Mesendoderm (in vitro differentiated cells): ENCODE measurements around the gene FAM177A1.

Experiments
- DNase-seq: peaks from one replicate; pipeline ENCODE4 v3.0.0; 2013
- H2AK5ac ChIP-seq: 2 replicates; pipeline ENCODE4 v1.6.1; 2013; ENCODE audit warnings: low read length, inconsistent platforms
- H2BK120ac ChIP-seq: 2 replicates; pipeline ENCODE4 v1.6.1; 2013; ENCODE audit warnings: low read depth, mild to moderate bottlenecking, low read length, moderate library complexity, mixed read lengths
- H2BK15ac ChIP-seq: replicated peaks from 2 replicates; pipeline ENCODE4 v1.6.1; 2013; ENCODE audit warnings: low read depth, mild to moderate bottlenecking, moderate library complexity
- H2BK5ac ChIP-seq: 2 replicates; pipeline ENCODE4 v1.6.1; 2013; ENCODE audit warnings: low read length, inconsistent platforms
- H3K18ac ChIP-seq: 2 replicates; pipeline ENCODE4 v1.6.1; 2013; ENCODE audit warnings: mild to moderate bottlenecking, low read length, mixed read lengths
- H3K23ac ChIP-seq: one replicate; pipeline ENCODE4 v1.6.1; 2013; ENCODE audit warnings: low read length
- H3K27ac ChIP-seq: 2 replicates; pipeline ENCODE4 v1.5.1; 2013; ENCODE audit warnings: low read depth, mild to moderate bottlenecking, inconsistent platforms, low read length, moderate library complexity
- H3K27me3 ChIP-seq: 2 replicates; pipeline ENCODE4 v1.6.1; 2013; ENCODE audit warnings: low read length, control low read depth, mild to moderate bottlenecking, inconsistent platforms; ENCODE audit not compliant: insufficient read depth, poor library complexity
- H3K36me3 ChIP-seq: 2 replicates; pipeline ENCODE4 v1.6.1; 2013; ENCODE audit warnings: low read length, inconsistent platforms; ENCODE audit not compliant: control insufficient read depth, insufficient read depth
- H3K4ac ChIP-seq: one replicate; pipeline ENCODE4 v1.6.1; 2013; ENCODE audit warnings: low read depth, mild to moderate bottlenecking, low read length, moderate library complexity
- H3K4me1 ChIP-seq: 2 replicates; pipeline ENCODE4 v1.6.1; 2013; ENCODE audit warnings: low read depth, low read length, inconsistent platforms; ENCODE audit not compliant: control insufficient read depth
- H3K4me2 ChIP-seq: 2 replicates; pipeline ENCODE4 v1.6.1; 2013; ENCODE audit warnings: low read length
- H3K4me3 ChIP-seq: 2 replicates; pipeline ENCODE4 v1.5.1; 2013; ENCODE audit warnings: mild to moderate bottlenecking, low read length
- H3K56ac ChIP-seq: one replicate; pipeline ENCODE4 v1.6.1; 2013; ENCODE audit warnings: low read length
- H3K79me1 ChIP-seq: 2 replicates; pipeline ENCODE4 v1.6.1; 2013; ENCODE audit warnings: low read length, inconsistent platforms
- H3K79me2 ChIP-seq: 2 replicates; pipeline ENCODE4 v1.6.1; 2013; ENCODE audit warnings: mild to moderate bottlenecking, low read length; ENCODE audit not compliant: control insufficient read depth, insufficient read depth
- H3K9ac ChIP-seq: 2 replicates; pipeline ENCODE4 v1.6.1; 2013; ENCODE audit warnings: low read length, inconsistent platforms
- H4K5ac ChIP-seq: one replicate; pipeline ENCODE4 v1.6.1; 2013; ENCODE audit warnings: low read length
- H4K8ac ChIP-seq: one replicate; pipeline ENCODE4 v1.6.1; 2013; ENCODE audit warnings: low read depth, mild to moderate bottlenecking, control low read depth, low read length, moderate library complexity
- WGBS: extraction: QIAGEN DNeasy Blood & Tissue Kit; methylation state at CpG from one replicate; pipeline ENCODE4 v1.1.7; 2013; ENCODE audit warnings: low lambda C conversion rate, missing lambda C conversion rate; ENCODE audit not compliant: insufficient coverage; ENCODE audit errors: extremely low coverage; 5-methylcytosine and 5-hydroxymethylcytosine counted together

FAM177A1 gene

DNA sequence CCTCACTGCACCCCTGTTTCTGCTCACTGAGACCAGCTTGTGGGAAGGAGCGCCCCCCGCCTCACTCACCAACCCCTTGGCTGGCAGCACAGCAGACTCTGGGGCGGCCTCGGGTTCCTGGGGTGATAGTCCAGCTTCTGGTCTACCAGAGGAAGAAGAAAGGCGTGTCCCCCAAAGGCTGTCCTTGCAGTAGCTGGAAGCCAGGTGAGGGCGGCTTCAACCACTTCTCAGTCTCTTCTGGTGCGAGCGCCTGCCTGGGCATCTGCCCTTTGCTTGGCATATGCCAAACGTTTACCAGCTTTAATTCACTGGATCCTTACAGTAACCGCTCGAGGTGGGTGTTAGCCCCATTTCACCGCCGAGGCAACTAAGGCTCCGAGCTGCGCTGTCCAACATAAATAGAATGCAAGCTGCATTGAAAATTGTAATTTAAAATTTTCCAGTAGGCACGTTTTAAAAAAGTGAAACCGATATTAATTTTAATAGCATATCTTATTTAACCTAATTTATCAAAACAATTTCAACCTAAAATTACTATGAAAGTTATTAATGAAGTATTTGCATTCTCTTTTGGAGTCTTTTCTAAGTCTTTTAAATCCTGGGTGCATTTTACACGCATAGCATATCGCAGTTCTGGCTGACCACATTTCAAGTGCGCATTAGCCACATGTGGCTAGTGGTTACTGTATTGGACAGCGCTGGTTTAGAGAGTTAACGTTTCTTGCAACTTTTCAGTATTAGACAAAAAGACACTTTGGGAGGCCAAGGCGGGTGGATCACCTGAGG, 872 bp downstream of the FAM177A1 start:
- H3K27ac ChIP-seq: peak overlapping the region; percentile 74
- H3K79me2 ChIP-seq: peaks cover 8% of the 10 kb centered on the region
- peaks cover 4% of the 10 kb centered on the region for H3K79me1 ChIP-seq
- no peak overlapping the region for H4K8ac ChIP-seq
- H3K9ac ChIP-seq: peak overlapping the region; percentile 97
- H2AK5ac ChIP-seq: no peak overlapping the region
- H3K23ac ChIP-seq: peak overlapping the region; percentile 95
- H2BK120ac ChIP-seq: no peak overlapping the region
- H3K4me2 ChIP-seq: peak overlapping the region; percentile 86
- no peak overlapping the region for H2BK15ac ChIP-seq
- no peaks in the 10 kb centered on the region for H3K36me3 ChIP-seq
- H3K27me3 ChIP-seq: no peaks in the 10 kb centered on the region
- H3K18ac ChIP-seq: peak overlapping the region; percentile 34
- DNase-seq: peak; percentile 60
- no peaks in the 10 kb centered on the region for H3K4me1 ChIP-seq
- H3K4me3 ChIP-seq: peak overlapping the region; percentile 92
- 100% methylated on average over 1 of the region's 23 CpGs for WGBS
- H3K56ac ChIP-seq: peak overlapping the region; percentile 99
- no peak overlapping the region for H4K5ac ChIP-seq
- peak overlapping the region; percentile 38 for H3K4ac ChIP-seq
- peak overlapping the region; percentile 79 for H2BK5ac ChIP-seq

DNA sequence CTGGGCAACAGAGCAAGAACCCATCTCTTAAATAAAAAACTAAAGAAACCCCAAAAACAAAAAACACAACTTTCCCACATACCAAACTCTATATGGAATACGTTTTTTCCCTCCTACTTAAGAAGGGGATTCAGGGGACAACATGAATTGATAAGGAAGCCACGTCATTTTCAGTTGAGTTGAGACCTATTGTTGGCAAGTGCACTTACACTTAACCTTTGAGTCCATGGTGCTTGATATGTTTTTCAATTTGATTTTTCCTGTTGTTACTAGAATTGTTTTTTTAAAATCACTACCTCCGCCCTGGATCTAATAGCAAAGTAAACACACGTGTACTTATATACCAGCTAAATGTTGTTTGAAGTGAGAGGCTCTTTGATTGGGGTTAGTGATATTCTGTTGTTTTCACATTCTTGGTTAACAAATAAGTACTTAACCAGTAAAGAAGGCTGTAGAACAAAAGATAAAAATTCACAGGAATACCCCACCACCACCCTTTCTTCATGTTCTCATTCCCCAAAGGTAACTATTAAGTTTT, 2.0 kb downstream of the FAM177A1 start:
- no peak overlapping the region for H3K56ac ChIP-seq
- no peak overlapping the region for H4K5ac ChIP-seq
- DNase-seq: no peak
- H3K9ac ChIP-seq: no peak overlapping the region
- H3K23ac ChIP-seq: no peak overlapping the region
- no peaks in the 10 kb centered on the region for H3K4me1 ChIP-seq
- no peak overlapping the region for H3K4me2 ChIP-seq
- H3K4ac ChIP-seq: no peak overlapping the region
- peaks cover 4% of the 10 kb centered on the region for H3K79me1 ChIP-seq
- no peak overlapping the region for H2BK15ac ChIP-seq
- H3K27me3 ChIP-seq: no peaks in the 10 kb centered on the region
- H3K79me2 ChIP-seq: peaks cover 8% of the 10 kb centered on the region
- no peaks in the 10 kb centered on the region for H3K36me3 ChIP-seq
- no peak overlapping the region for H4K8ac ChIP-seq
- H3K27ac ChIP-seq: no peak overlapping the region
- no peak overlapping the region for H3K18ac ChIP-seq
- no peak overlapping the region for H2BK120ac ChIP-seq
- H2AK5ac ChIP-seq: no peak overlapping the region
- H2BK5ac ChIP-seq: no peak overlapping the region
- WGBS: 100% methylated on average over 1 of the region's 4 CpGs
- no peak overlapping the region for H3K4me3 ChIP-seq

DNA sequence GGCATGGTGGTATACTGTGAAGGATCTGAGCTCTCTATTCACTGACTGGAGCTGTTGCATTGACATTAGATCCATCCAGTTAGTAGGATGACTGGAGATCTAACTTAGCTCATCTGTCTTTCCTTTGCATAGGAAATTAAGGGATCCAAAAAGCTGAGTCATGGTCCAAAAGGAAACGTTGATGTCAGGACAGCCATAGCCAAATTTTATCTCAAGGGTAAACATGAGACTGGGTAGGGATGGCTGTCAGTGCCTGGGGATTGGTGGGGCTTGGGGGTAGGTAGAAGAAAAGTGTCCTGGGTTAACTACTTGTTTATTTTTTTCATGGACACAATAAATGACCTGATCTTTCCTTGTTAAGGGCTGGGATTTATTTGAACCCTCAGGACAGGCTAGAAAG, 4.6 kb downstream of the FAM177A1 start:
- Histone ChIP-seq H3K23ac (no peak overlapping the region), H3K27me3 (no peaks in the 10 kb centered on the region), H3K79me1 (peaks cover 4% of the 10 kb centered on the region), H3K27ac (no peak overlapping the region), H3K18ac (no peak overlapping the region), H3K56ac (no peak overlapping the region), H2BK120ac (no peak overlapping the region), H2AK5ac (no peak overlapping the region), H3K4ac (no peak overlapping the region), H3K9ac (no peak overlapping the region), H2BK5ac (no peak overlapping the region), H3K4me3 (no peak overlapping the region), H3K36me3 (no peaks in the 10 kb centered on the region), H3K4me1 (no peaks in the 10 kb centered on the region), H2BK15ac (no peak overlapping the region), H4K8ac (no peak overlapping the region), H4K5ac (no peak overlapping the region), H3K4me2 (no peak overlapping the region), H3K79me2 (peaks cover 8% of the 10 kb centered on the region)
- peak; percentile 23 for DNase-seq
- no CpG with 5 or more reads among the region's 1 CpG for WGBS

DNA sequence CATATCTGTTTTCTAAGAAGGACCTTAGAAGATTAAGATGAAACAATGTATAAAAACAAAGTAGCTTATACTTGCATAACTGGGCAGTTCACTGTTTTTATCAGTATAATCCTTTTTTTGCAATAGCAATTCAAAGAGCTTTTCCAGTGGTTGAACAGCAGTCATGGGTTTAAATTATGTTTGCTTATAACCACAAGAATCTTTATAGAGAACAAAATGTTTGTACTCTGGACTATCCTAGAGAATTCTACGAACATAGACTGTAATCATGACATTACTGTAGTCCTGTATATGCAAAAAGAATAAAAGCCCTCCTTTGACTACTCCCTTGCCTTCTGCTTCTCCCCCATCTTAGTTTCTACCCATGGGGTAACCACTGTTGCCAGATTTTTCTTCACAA, 5.7 kb downstream of the FAM177A1 start:
- Histone ChIP-seq H3K27ac (no peak overlapping the region), H3K27me3 (no peaks in the 10 kb centered on the region), H4K5ac (no peak overlapping the region), H3K4me2 (no peak overlapping the region), H3K36me3 (no peaks in the 10 kb centered on the region), H2BK5ac (no peak overlapping the region), H3K4me3 (no peak overlapping the region), H3K18ac (no peak overlapping the region), H2AK5ac (no peak overlapping the region), H3K56ac (no peak overlapping the region), H3K9ac (no peak overlapping the region), H3K4me1 (no peaks in the 10 kb centered on the region), H3K4ac (no peak overlapping the region), H2BK120ac (no peak overlapping the region), H3K23ac (no peak overlapping the region), H3K79me2 (peaks cover 8% of the 10 kb centered on the region), H2BK15ac (no peak overlapping the region), H4K8ac (no peak overlapping the region), H3K79me1 (peaks cover 4% of the 10 kb centered on the region)
- no peak for DNase-seq
- WGBS: no CpG with 5 or more reads among the region's 1 CpG

DNA sequence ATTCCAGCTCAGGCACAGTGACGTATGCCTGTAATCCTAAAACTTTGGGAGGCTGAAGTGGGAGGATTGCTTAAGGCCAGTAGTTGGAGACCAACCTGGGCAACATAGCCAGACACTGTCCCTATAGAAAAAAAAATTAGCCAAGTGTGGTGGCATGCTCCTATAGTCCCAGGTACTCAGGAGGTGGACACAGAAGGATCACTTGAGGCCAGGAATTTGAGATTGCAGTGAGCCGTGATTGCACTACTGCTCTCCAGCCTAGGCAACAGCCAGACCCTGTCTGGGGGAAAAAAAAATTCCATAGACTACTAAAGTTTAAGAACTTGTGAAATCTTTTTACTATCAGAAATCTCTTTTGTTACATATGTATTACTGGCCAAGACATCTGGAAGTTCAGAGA, 6.6 kb downstream of the FAM177A1 start:
- no peak overlapping the region for H4K8ac ChIP-seq
- H2AK5ac ChIP-seq: no peak overlapping the region
- peaks cover 4% of the 10 kb centered on the region for H3K79me2 ChIP-seq
- no peaks in the 10 kb centered on the region for H3K27me3 ChIP-seq
- H2BK5ac ChIP-seq: no peak overlapping the region
- no CpG with 5 or more reads among the region's 2 CpGs for WGBS
- no peaks in the 10 kb centered on the region for H3K36me3 ChIP-seq
- H3K9ac ChIP-seq: no peak overlapping the region
- H2BK15ac ChIP-seq: no peak overlapping the region
- H3K4me3 ChIP-seq: no peak overlapping the region
- no peak overlapping the region for H3K23ac ChIP-seq
- H3K79me1 ChIP-seq: peaks cover 2% of the 10 kb centered on the region
- H3K4ac ChIP-seq: no peak overlapping the region
- H3K18ac ChIP-seq: no peak overlapping the region
- no peak overlapping the region for H4K5ac ChIP-seq
- no peak overlapping the region for H3K27ac ChIP-seq
- H3K4me2 ChIP-seq: no peak overlapping the region
- no peak overlapping the region for H2BK120ac ChIP-seq
- no peak for DNase-seq
- H3K4me1 ChIP-seq: no peaks in the 10 kb centered on the region
- no peak overlapping the region for H3K56ac ChIP-seq
